AG09309 (cell line): ENCODE results near the gene FILIP1L.

Source experiments
- DNase-seq: peaks from one replicate; pipeline ENCODE4 v3.0.0-alpha.2; 2010; ENCODE audit warnings: low read depth
- H3K4me3 ChIP-seq: 2 replicates; pipeline ENCODE4 v1.5.1; 2011; ENCODE audit warnings: mild to moderate bottlenecking, low read depth, low read length, moderate library complexity; ENCODE audit not compliant: control insufficient read depth
- CTCF ChIP-seq: IDR thresholded peaks from 2 replicates; pipeline ENCODE4 v1.5.1; 2011; ENCODE audit warnings: mild to moderate bottlenecking, low read depth, low read length, inconsistent platforms; ENCODE audit not compliant: insufficient read depth, control insufficient read depth; ENCODE audit errors: missing control alignments

The FILIP1L gene

GRCh38 chr3:99808163-99808794, 306.0 kb downstream of the FILIP1L start:
- DNase-seq, result peak; percentile 60
- no peak overlapping the region for H3K4me3 ChIP-seq
- TF ChIP-seq CTCF, result peak; percentile 83

- no peak overlapping the region for H3K4me3 ChIP-seq
- TF ChIP-seq CTCF, result no peak
- DNase-seq, result no peak
These were observed 309.1 kb downstream of the FILIP1L start for GRCh38 chr3:99805160-99805559.

GRCh38 chr3:99803297-99803696, 311.0 kb downstream of the FILIP1L start:
- H3K4me3 ChIP-seq, result no peak overlapping the region
- no peak for DNase-seq
- no peak for TF ChIP-seq CTCF

GRCh38 chr3:99799422-99799821, 314.9 kb downstream of the FILIP1L start:
- no peak for DNase-seq

GRCh38 chr3:99795573-99795972, 318.7 kb downstream of the FILIP1L start:
- H3K4me3 ChIP-seq, result no peak overlapping the region
- no peak for TF ChIP-seq CTCF
- no peak for DNase-seq

More at GRCh38 chr3:99799422-99799821, 314.9 kb downstream of the FILIP1L start:
- no peak for TF ChIP-seq CTCF
- no peak overlapping the region for H3K4me3 ChIP-seq

GRCh38 chr3:99794485-99794884, 319.8 kb downstream of the FILIP1L start:
- no peak for DNase-seq
- no peak overlapping the region for H3K4me3 ChIP-seq
- no peak for TF ChIP-seq CTCF

GRCh38 chr3:99789011-99789721, 325.1 kb downstream of the FILIP1L start:
- DNase-seq, result peak; percentile 23
- TF ChIP-seq CTCF, result peak; percentile 65
- H3K4me3 ChIP-seq, result no peak overlapping the region
